HG02884 (cell line): ENCODE data around the gene NUDT1.

ENCODE experiments used
- ATAC-seq: cut with Tn5 transposase; IDR thresholded peaks from one replicate; pipeline ENCODE4 v1.9.1; 2021; ENCODE audit warnings: mild to moderate bottlenecking, moderate library complexity; ENCODE audit not compliant: unreplicated experiment

Gene NUDT1

DNA sequence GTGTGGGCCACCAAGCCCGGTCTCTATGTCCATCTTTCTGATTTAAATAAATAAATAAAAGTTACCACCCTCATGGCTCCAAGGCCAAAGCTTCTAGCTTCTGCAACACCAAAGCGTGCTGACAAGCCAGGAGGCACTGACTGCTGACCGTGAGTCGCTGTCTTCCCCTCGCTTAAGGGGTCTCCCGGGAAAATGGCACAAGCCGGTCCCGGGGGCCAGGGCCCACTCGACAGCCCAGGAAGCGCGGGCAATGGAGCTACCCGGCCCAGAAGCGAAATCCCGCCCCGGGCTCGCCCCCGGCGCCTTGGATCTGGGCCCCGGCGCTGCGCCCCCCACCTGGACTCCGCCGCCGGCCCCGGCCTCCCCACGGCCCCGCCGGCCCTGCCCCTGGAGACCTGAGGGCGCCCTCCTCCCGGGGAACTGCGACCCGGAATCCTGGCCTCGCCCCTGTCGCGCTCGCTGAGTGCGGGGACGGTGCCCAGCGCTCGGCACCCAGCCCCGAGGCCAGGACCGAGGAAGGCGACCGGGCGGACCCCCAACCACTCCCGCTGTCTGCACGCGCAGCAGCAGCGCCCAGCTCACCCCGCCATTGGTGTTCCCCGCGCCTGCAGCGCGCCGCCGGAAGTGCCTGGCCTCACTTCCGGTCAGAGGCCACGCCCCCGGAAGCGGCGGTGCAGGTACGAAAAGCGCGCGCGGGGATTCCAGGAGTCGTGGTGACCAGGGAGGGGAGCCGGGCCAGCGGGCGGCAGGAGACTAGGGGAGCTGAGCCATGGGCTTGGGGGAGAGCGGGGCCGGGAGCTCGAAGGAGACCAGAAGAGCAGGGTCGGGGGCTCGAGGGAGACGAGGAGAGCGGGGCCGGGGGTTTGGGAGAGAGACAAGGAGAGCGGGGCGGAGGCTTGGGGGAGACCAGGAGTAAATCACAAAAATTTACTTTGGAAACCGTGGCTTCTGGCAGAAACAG is at the start of gene NUDT1, which contains the start of gene MRM2:
NUDT1 (plus strand) TSS at position 647 of the 961 bp plus-strand sequence. CDS start 2,349 bp downstream, outside the sequence.
MRM2 (minus strand) TSS at position 626 of the 961 bp plus-strand sequence; CDS start at position 590, 36 bp downstream.
- ATAC-seq = peak; percentile 41

DNA sequence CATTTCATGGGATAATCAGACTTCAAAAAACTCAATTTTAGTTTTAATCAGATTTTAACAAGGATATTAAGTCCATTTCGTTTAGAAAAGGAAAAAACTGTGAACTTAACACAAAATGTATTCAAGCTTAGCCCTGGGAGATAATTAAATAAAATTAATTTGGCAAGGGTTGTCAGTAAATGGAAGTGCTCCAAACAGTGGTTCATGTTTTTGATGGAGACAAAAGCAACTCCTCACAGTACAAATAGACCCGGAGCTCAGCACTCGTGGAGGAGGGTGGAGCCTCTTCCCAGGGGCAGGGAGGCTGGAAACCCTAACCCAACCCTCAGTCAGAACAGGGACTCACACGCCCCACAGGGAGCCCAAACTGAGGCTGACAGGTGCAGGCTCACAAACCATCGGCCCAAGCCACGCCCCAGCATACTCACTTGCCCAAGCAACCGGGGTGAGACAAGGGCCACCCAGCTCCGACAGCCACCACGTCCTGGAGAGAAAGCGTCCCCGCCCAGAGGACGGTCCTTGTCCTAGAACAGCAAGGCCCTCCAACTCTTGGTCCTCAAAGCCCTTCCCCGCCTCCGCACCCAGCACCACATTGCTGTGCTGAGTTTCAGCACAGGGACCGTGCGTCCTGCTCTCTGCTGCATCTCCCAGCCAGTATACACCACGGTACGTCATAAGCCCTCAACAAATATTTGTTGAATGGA is 49.0 kb upstream of the NUDT1 start:
- no peak for ATAC-seq

DNA sequence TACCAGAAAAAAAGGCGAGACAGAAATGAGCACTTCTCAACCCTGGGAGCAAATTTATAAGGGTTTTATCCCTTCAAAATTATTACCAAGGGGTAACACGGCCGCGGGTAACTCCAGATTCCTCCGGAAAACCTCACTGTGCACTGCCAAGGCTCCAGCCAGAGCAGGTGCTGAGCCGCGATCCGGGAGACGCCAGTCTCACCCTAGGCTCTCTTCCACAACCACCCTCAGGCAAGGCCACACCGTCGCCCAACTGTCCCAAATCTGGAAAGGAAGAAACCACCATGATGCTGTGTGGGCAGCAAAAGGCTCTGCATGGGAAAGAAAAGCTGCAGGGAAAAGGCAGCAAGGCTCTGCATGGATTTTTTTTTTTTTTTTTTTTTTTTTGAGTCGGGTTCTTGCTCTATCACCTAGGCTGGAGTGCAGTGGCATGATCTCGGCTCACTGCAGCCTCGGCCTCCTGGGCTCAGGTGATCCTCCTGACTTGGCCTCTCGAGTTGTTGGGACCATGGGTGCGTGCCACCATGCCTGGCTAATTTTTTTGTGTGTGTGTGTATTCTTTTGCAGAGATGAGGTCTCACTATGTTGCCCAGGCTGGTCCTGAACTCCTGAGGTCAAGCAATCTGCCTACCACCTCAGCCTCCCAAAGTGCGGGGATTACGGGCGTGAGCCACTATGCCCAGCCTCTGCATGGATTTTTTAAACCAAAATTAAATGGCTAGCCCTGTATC is 48.3 kb upstream of the NUDT1 start:
- ATAC-seq = no peak

DNA sequence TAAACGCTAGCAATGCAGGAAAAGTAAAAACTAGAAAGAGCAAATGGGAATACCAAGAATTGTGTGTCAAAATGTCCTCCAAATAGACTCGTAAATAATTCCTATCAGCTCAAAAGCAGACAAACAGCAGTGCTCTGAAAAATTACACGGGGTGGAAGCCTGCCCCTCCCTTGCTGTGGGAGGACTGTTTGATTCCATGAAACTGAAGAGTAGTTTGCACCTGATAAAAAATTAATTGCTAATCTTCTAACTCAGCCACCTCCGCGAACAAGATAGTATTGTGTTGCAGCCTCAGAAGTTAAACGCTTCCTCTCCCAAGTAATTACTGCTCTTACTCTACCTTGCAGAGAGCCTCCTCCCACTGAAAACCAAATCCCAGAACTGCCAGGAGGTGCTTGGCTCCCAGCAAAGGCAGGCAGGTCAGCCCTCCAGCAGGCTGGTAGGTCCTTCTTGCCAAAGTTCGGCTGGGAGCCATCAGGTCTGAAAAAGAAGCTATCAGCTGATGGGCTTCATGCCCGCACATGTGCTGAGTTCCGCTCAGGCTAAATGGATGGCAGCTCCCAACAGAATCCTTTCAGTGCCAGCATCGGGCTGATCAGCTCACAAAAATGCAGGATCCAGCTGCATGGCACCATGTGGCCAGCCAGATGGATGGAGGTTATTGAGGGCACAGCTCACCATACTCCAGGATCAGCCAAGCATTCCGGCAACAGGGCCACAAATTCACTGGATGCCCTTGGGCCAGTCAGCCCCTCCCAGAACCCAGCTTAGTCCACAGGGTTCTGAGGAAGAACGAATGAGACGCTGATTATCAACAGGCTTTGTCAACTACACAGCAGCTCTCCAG is 46.4 kb upstream of the NUDT1 start:
- ATAC-seq = no peak

DNA sequence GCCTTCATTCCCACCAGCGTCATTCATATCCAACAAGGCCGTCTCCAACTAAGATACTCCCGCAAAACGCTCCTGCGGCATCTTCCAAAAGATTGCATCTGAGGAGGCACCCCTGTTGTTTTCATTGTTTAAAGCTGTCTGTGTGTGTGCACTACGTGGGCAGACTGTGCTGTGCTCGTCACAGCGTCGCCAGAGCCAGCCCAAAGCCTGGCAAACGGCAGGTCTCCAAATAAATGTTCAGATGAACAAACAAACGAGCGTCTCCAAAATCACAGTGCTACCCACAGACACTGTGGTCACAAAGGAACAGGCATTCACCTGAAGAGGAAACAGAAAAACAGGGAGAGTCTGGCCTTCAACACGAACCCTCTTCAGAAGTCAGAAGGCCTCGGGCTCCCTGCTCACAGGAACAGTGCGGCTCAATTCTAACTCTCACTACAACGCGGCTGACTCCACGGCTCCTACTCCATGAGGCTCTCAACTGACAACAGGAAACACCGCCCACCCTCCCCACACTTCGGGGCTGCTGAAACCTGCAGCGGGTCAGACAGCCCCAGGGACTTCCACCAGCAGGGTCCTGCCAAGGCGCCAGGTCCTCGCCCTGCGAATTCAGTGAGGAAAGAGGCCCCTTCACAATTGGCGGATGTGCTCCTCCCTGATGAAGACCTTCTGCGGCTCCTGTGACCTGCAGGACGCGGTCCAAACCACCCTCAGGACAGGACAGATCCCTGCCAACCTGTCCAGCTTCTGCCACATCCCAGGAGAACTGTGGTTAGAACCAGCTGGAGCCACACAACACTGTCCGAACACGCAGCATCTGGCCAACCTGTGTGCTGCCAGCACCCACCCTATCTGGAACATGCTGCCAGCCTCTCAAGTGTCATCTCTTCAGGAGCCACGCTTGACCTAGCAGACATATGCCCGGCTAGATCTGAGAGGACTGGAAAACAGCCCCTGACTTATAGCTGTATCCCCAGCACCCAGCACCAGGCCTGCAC is 45.3 kb upstream of the NUDT1 start:
- ATAC-seq = no peak

DNA sequence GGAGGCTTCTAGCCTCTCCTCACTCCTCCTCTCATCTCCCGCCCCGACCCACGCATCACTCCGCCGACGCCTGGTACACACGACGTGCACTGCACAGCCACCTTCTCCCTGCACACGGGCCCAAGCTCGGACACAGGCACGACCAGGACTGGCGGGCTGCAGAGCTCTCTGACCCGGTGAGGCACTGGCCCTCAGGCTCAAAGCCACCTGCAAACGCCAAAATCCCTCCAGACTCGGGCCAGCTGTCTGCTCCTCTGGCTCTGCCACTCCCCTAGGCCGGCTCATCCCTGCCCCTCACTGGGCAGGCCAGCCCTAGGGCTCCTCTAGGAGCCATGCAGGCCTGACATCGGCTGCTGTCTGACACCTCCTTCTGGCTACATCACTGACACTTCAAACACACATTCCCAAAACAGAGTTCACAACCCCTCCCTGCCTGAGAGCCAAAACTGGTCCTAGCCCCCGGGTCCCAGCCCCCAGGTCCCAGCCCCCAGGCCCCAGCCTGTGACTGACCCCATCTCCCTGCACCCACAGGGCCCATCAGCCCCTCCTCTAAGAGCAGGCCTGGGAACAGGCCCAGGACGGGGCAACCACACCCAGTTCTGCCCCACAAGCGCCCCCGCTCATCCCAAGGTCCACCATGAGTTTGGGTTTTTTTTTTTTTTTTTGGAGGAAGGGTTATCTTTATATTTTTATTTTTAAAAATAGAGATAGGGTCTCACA is 44.4 kb upstream of the NUDT1 start:
- ATAC-seq = no peak

DNA sequence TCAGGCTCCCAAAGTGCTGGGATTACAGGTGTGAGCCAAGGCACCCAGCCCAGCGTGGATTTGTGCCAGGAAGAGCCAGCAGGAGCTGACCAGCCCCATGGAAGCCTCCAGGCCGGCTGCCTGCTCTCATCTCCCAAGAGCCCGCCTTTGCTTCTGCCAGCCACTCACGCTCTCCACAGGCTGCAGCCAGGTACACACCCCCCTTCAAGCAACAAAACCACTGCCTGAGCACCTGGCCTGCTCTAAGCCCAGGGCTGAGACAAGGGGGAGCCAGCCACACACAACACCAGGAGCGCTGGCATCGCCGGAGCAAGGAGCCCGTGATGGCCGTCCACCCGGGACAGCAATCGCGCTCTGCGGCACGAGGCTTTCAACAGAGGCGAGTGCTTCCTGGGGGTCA is 43.8 kb upstream of the NUDT1 start:
- no peak for ATAC-seq

DNA sequence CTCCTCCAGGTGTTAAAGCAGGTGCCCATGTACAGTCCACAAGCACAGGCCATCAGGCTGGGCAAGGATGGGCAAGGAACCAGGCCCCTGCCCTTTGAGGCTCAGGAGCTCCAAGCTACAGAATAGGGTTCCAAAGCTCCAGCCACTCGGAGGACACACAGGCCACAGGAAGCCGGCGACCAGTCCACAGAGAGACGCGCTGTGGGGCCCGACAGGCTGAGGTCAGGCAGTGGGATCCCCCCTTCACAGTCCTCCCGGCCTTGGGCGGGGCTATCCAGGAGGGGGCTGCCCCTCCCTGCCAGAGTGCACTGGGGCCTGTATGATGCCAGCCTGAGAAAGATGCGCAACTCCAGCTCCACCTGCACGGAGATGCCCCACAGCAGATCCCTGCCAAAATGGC is 43.3 kb upstream of the NUDT1 start:
- no peak for ATAC-seq

DNA sequence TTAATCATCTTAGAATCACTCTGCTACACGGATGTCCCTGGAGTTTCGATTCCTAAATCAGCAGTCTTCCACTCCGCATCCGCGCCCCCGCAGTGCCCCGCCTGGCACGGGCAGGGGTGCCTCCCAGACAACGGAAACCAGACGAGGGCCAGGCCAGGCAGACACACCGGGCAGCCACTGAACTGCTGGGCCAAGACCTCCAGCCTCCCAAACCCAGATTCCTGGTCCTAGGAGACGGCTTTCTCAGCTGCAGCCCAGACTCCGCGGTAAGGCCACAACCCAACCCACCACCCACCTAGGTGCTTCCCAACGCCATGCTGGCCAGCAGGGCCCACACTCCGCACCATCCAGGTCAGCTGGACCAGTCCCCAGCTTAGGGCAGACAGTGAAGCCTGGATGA is 42.5 kb upstream of the NUDT1 start:
- no peak for ATAC-seq

DNA sequence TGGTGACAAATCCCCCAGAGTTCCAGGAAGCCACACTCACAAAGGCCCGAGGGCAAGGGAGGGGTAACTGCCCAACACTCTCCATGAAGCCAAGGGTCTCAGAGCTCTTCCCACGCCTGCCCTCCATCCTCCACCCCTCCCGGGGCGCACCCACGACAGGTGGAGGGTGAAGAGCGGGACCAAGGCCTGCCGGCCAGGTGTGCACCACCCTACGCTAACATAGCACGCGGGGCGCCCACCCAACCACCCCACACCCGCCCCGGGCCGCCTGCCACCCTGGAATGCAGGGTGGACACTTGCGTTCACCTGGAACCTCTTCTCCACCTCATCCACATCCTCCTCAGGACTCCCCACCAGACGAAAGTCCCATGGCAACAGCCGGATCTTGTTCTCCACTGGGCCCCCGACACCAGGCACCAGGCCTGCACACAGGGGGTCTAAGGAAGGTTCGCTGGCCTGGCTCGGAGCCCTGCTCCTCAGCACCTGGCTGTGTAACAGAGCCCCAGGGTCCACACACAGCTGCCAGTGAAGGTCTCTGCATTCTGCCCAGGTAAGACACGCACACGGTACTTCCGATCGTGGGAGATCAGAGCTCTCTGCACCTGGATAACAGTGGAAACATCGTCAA is 42.0 kb upstream of the NUDT1 start:
- ATAC-seq = no peak

DNA sequence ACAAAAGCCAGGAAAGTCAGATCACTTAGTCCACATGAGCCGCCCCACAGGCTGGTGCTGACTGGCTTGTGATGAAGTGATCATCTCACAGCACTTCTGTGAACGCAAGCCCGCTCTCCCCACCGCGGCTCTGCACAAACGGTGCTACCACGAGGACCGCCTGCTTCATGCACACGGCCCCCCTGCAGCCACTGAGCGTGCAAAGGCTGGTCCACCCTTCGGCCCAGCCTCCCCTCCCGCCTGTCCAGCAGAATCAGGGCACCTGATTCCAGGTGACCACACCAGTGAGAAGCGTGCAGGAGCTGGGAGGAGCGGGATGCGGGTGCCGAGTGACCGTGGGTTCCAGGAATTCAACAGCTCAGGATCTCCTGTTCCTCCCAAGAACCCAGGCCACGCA is 41.4 kb upstream of the NUDT1 start:
- no peak for ATAC-seq

DNA sequence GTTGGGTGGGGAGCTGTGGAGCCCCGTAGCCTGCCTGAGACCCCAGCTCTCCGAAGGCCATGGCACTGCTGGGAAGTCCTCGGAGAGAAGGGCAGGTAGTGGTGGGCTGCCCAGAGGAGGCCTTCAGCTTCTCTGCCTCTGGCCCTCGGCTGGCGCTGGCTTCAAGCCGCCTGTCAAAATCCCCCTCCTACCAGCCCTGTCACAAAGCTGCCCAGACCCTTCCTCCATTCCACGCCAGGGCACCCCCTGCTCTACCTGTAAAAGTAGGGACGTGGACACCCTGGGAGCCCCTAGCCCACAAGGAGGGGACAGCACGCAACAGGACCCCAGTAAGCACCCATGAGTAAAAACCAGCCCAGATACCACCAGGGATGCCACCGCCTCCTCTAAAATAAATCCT is 40.9 kb upstream of the NUDT1 start:
- ATAC-seq = no peak

DNA sequence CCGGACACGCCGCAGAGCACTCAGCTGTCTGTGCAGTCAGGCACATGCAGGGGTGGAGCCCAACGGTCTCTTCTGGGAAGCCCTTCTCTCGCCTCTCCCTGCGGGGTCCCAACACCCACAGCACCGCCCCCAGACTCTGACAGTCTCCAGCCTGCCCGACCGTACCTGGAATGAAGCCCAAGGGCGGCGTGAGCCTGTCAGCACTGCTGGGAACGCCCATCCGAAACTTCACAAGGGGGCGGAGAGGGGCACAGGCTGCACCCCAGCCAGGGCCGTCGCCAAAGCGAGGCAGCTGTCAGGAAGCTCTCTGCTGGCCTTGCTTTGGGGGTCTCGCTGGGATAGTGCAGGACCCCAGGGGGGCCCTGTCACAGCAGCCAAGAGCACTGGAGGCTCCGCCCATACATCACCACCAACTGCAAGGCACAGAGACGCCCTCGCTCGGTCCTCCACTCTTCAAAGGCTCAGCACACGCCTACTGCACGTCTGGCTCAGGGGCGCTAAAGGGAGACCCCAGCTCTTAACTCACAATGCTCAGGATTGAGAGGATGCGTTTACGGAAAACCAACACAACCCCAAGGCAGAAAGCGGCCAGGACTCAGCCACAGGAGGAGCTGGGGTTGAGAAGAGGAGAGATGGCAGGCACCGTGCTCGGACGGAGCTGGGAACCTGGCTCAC is 40.2 kb upstream of the NUDT1 start:
- no peak for ATAC-seq

DNA sequence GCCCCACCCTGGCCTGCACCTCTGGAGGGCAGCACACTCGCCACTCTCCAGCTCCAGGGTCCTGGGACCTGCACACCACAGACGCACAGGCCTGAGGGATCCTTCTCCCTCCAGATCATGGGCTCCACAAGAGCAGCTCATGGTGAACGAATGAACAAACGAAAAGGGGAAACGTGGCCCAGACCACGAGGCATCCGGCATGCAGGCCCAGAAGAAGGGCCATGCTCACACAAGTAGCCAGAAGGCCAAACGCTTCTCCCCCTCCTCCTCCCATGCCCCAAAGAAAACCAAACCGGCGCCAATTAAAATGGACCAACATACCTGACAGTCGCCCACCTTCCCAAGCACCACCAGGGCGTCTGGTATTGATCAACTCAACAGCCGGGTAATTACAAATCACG is 39.7 kb upstream of the NUDT1 start:
- no peak for ATAC-seq

DNA sequence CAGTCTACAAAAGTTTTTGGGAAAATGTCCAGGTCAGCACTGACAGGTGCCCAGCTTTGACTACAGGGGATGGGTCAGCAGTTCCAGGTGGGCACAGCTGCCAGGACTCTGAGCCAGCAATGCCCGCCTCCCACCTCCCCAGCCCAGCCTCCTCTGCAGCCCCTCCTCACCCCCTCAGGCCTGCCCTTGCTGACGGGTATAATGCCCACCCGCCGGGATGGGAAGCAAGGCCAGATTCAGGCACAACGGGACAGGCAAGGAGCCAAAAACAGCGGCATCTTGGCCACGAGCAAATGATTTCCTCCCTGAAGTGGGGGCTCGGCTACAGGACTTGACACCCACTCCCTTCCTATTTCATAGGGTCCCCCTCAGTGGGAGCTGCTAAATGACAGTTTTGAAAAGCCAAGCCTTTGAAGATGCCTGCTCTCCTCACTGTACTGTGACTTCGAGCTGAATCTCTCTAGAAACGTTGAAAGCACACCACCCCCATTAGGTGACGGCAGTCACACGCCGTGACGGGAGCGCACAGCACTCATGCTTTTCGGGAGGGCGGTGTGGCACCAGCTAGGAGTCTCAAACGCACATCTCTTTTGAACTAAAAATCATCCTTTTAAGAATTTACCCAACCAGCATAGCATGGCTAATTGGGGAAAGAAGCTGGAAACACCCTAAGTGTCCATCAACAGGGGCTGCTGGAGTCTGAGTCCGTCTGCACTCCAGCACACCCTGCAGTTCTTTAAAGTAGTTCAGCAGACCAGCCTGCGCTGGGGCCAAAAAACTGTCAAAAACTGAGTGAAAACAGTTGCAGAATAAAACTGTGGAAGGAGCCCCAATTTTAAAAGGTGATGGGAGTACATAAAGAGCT is 38.9 kb upstream of the NUDT1 start:
- no peak for ATAC-seq

DNA sequence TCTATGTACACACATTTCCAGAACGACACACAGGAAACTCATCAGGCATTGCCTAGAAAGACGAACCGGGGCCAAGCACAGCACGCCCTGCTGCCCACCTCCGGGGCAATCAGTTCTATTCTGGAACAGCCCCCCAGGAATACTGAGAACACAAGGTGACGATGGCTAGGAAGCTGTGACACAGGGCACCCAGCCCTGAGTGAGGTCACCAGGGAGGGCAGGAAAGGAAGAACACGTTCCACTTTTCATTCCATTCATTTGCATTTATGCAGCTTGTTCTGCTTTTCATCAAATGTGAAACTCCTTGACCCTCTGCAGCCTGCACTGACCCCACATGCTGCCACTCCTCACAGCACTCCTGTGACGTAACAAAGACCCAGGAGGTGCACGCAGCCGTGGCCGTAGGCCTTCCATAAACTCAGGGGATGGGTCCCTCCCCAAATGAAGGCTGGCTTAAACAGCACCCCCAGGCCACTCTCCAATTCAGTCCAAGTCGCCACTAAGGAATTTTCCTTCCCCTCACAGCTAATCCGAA is 38.2 kb upstream of the NUDT1 start:
- no peak for ATAC-seq
